DMS 273 treated with DMSO at 0.1 percent for 48 hours (cell line): ENCODE results near the gene LHFPL3.

ENCODE experiments used
- DNase-seq: peaks from one replicate; lab custom pipeline; 2025; lab: John Stamatoyannopoulos, UW

Gene LHFPL3

GRCh38 chr7:104800307-104800706 lies 471.9 kb downstream of the LHFPL3 start:
- DNase-seq: no peak

- no peak for DNase-seq
These were observed 472.6 kb downstream of the LHFPL3 start for GRCh38 chr7:104801022-104801421.

- DNase-seq: no peak
These were observed 475.5 kb downstream of the LHFPL3 start for GRCh38 chr7:104803931-104804330.

- DNase-seq: no peak
These were observed 476.3 kb downstream of the LHFPL3 start for GRCh38 chr7:104804696-104805095.

GRCh38 chr7:104805449-104806317 lies 477.3 kb downstream of the LHFPL3 start:
- peak; percentile 49 for DNase-seq

- DNase-seq: no peak
These were observed 479.3 kb downstream of the LHFPL3 start for GRCh38 chr7:104807671-104808070.

- DNase-seq: no peak
These were observed 481.5 kb downstream of the LHFPL3 start for GRCh38 chr7:104809906-104810305.

- DNase-seq: no peak
These were observed 485.7 kb downstream of the LHFPL3 start for GRCh38 chr7:104814126-104814525.

- DNase-seq: peak; percentile 71
These were observed 486.4 kb downstream of the LHFPL3 start for GRCh38 chr7:104814671-104815400.

- DNase-seq: no peak
These were observed 488.1 kb downstream of the LHFPL3 start for GRCh38 chr7:104816537-104816936.

- DNase-seq: peak; percentile 87
These were observed 490.8 kb downstream of the LHFPL3 start for GRCh38 chr7:104818961-104819880.

GRCh38 chr7:104820836-104821535 lies 492.6 kb downstream of the LHFPL3 start:
- DNase-seq: no peak

GRCh38 chr7:104823177-104823576 lies 494.8 kb downstream of the LHFPL3 start:
- no peak for DNase-seq

- DNase-seq: no peak
These were observed 496.7 kb downstream of the LHFPL3 start for GRCh38 chr7:104825099-104825498.

GRCh38 chr7:104826135-104826534 lies 497.7 kb downstream of the LHFPL3 start:
- no peak for DNase-seq

GRCh38 chr7:104836976-104837375 lies 508.6 kb downstream of the LHFPL3 start:
- no peak for DNase-seq

- DNase-seq: no peak
These were observed 510.3 kb downstream of the LHFPL3 start for GRCh38 chr7:104838537-104839299.

GRCh38 chr7:104839842-104840241 lies 511.4 kb downstream of the LHFPL3 start:
- no peak for DNase-seq

GRCh38 chr7:104841798-104842197 lies 513.4 kb downstream of the LHFPL3 start:
- DNase-seq: no peak

GRCh38 chr7:104843198-104843597 lies 514.8 kb downstream of the LHFPL3 start:
- no peak for DNase-seq

- no peak for DNase-seq
These were observed 517.2 kb downstream of the LHFPL3 start for GRCh38 chr7:104845557-104845956.
